GM10847 (cell line): ENCODE results near the gene FGR.

ENCODE experiments used
- POLR2A ChIP-seq: IDR thresholded peaks from 2 replicates; pipeline ENCODE4 v1.6.1; 2011; ENCODE audit not compliant: insufficient read length; ENCODE audit errors: extremely low read depth

Gene FGR

DNA sequence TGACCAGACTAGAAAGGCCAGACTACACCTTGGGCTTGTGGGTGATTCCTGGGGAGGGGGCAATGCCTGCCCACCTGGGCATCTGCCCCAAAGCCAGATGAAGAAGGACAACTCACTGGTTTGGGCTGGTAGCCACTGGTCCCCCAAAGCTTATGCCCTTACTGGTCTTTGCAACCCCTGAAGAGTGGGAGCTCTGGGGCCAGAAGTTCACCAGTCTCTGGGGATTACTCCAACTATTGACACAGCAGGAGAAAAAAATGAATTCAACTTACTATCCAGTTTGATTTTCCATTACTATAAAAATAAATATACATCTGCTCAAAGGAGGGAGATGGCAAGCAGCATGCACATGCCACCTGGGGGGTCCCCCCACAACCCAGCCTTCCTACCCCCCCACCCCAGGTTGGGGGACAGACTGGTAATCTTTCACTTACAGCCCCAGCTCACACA lies 33.6 kb downstream of the FGR start:
- TF ChIP-seq POLR2A: no peak

DNA sequence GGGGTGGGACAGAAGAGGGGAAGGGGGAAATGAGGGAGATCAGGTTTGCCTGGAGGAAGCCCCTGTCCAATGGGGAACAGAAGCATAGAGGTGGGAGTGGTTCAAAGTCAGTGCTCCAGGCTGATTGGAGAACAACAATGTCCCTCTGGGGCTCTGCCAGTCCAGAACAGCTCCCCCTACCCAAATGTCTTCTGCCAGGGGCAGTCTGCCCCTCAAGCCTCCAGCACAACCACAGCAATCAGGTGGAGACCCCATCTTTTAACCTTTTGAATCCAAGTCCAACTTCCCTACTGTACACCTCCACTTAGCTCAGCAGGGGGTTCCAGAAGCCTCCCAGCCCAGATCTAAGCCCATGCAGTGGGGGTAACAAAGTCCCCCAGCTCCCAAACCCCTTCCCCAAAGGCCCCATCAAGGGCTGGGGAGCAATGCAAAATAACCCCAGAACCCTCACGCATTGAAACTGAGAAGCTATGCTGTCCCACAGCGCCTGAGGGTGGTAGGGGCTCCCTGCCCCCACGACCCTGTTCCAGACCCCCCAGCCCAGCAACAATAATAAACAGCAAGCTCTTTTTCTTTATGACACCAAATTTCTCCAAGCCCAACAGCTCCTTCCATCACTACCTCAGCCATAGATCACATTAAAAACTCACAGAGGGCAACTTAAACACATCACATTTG lies 34.3 kb downstream of the FGR start:
- no peak for TF ChIP-seq POLR2A

DNA sequence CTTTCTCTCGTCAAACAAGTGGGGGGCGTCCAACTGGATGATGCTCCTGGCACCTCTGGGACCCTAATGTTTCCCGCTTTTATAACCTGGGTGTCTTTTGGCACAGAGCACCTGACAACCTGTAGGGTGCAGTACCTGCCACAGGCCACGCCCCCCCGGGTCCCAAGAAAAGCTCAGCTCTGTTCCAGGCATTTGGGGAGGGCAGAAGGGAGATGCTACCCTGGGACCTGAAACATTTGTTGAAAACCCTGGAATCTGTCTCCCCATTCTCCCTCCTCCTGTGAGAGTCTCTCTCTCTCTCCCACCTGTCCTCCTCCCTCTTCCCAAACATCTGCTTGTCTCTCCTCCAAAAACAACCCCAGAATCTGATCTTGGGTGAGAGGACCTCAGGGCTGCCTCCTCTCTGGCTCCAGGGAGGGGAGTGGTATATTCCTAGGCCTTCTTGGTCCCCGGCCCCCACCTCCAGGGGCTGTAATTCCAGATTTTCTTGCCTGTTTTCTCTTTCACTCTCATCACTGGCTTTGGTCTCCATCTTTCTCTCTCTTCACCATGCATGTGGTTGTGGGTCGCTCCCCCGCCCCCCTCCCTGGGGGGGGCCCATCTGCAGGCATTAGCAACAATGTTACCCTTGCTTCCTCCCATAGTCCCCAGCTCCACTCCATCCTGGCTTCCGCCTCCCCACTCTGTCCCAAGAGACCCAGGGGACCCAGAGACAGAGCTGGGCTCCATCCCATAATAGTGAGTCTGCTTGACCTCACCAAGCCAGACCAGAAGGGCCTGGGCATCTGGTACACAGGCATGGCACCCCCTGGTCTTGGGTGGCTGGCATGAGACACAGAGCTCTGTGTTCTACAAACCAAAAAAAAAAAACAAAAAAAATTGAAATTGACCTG lies 35.1 kb downstream of the FGR start:
- TF ChIP-seq POLR2A: no peak

DNA sequence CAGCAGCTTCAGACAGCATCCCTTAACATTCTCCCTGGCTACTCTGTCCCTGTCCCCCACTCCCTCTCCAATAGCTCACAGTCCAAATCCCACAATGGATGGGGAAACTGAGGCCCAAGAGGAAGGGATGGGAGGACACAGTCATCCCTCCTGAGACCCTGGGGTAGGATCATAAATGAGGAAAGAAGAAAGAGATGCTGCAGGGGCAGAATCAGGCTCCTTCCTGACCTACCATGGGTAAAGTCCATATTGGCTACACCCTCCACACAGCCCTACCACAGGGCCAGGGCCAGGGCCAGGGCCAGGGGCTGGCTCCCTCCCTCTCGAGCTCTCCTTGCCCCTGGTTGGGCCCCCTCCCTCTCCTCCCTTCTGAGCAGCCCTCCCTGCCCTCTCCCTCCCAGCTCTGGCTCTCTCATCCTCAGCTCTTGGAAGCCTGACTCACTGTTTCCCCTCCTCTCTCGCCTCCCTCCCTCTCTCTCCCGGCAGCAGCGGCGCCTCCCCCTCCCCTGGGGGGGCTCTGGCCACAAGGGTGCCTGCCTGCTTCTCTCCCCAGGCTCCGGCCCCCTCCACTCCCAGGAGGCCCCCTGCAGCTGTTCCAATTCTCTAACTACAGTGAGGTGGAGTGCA lies 36.0 kb downstream of the FGR start:
- TF ChIP-seq POLR2A: no peak

DNA sequence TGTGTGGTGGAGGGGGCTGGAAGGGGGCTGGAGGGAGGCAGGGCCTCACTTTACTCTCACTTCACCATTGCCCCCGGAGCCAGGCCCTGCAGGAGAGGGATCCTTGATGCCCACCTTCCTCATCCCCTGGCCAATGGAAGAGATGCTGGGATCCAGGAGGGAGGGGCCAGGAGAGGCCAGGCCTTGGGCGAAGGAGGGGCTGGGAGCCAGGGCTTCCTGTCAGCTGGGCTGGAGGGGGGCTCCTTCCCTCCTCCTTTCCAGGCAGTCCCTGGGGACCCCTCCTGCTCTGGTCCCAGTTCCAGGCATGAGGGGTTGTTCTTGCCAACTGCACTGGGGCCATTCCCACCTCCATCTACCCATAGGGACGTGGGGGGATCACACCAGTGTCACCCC lies 36.7 kb downstream of the FGR start:
- no peak for TF ChIP-seq POLR2A

DNA sequence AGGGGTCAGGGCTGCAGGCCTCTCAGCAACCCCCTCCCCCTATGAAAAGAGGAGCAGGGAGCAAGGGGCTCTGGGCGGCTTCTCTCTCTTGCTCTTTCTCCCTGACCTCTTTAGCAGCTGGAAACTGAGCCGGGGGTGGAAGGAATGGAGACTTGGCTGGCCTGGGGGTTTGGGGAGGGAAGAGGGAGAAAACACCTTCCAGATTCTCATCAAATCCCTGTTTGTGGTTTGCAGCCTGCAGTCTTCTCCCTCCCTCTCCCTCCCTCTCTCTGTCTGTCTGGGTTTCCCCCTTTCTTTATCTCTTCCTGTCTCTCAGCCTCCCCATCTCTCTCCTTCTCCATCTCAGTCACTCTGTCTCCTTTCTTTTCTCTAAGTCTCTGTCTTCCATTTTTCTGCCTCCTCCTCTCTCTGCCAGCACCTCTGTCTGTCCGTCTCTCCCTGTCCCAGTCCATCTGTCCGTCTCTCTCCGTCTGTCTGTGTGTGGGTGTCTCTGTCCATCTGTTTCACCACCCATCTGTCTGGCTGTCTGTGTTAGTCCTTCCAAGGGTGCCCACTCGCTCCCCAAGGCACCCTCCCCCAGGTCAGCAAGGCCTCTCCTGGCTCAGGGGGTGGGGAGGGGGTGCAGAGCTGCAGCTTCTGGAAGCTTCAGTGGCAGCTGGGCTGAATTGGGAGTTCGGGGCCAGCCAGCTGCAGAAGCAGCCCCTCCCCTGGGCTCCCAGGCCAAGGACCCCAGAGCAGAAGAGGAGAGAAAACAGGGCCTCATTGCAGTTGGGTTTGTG lies 37.3 kb downstream of the FGR start:
- TF ChIP-seq POLR2A: no peak

DNA sequence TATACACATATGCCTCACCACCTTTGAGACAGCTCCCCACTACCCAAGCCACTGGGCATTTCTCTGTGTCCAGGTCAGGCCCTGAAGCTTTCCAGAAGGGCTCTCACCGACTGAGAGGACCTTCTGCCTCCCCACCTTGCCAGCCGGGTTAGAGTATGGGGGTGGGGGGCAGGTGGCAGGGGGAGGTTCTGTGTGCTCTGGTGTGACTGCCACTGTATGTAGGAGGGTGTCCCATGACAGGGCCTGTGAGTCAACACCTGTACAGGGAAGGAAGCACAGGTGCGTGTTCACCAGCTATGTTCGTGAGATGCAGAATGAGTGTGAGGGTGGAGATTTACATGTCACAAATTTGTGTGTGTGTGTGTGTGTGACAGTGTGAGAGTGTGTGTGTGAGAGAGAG lies 38.0 kb downstream of the FGR start:
- no peak for TF ChIP-seq POLR2A

DNA sequence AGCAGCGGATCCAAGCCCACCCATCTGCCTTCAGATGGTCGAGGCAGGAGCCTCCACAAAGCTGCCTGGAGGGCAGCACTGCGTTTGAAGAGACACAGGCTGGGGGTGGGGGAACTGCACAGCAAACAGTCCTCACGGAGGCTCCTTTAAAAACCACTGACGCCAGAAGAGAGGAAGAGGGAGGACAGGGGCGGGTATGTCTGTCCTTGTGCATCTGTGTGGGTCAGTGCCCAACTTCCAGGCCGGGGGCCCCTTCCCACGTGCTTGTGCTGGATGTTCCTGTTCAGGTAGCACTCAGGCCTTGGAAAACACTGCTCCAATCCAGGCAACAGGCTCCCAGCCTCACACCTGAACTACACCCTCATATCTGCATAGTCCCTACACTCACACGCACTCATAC lies 38.7 kb downstream of the FGR start:
- no peak for TF ChIP-seq POLR2A

DNA sequence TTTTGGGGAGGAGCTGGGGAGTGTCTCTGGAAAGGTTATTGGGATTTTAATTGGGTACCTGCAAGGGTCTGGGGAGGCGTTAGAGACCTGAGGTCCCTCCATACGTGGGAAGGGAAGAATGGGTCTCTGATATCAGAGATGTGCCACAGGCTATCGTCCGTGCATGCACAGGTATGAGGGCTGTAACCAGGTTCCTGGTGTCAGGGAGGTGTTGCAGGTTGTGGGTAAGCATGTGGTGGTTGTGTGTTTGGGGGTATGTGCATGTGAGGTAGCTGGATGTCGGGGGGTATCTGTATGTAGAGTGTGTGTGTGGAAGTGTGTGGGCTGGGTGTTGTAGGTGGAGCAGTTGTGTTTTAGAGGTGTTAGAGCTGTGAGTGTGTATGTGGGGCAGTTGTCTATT lies 39.4 kb downstream of the FGR start:
- TF ChIP-seq POLR2A: no peak

DNA sequence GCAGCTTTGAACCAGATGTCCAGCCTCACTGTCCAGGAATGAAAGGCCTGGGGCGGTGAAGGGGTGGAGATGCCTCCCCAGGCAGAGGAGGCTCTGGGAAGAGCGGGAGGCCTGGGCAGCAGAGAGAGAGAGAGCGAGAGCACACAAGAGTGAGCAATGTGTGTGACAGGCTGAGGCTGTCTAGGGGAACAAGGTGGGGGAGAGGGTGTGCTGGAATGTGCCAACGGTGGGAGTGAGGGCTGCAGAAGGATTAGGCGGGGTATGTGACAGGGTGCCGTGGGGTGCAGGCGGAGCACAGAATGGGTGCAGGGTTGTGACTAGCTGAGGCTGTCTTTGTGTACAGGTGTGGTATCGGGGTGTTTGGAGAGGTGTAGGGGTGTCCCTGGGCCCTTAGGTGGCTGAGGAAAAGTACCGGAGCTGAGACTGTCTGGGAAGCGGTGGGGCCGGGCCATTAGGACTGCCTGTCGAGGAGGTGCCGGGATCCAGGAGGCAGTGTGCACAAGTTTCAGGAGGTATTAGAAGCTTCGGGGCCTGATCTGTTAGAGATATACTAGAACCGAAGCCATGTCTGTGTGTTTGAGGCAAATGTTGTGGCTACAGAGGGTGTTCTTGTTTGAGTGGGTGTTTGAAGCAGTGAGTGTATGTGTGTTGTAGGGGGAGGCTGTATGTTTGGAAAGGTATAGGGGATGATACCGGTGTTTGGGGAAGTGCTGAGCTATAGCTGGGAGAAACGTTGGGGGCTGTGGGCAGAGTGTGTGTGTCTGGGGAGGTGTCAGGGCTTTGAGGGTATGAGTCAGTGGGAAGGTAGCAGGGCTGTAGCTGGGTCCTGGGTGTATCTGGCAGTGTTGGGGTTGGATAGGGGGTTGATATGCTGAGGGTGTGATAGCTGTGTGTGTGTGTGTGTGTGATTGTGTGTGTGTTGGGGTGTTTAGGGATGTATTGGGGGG lies 40.1 kb downstream of the FGR start:
- TF ChIP-seq POLR2A: no peak

DNA sequence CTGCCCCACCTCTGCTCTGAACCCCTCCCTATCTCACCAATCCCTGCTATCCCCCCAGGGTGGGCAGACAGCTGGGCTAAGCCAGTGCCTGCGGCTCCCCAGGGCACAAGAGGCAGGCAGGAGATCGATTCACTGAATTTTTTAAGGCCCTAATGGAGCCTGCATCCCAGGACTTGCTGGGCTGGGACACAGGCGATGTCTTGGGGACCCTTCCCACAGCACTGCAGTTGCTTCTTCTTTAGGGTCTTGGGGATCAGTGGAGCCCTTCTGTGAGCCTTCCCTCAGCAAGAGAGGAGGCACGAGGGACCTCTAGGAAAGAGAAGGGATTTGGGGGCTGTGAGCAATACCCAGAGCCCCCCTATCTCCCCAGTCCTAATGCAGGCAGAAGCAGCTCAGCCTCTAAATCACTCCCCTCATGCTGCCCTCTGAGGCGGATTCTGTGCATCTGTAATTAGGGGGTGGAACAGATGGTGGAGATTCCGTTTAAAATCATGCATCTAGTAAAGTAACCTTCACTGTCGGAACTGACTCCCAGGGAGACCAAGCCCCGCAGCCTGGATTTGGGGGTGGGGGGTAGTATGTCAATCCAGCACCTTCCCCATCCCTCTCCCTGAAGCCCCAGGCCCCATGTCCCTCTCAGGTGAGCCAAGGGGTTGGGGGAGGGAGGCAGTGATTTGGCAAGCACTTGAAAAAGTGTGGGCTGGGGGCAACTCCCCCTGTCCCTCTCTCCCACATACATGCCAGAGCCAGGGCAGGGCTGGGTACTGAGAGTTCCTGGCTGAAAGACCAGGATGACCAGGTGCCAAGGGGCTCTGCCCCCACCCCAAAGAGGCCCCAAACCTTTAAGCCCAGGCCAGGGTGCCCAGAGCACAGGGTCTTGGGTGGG lies 41.1 kb downstream of the FGR start:
- no peak for TF ChIP-seq POLR2A

DNA sequence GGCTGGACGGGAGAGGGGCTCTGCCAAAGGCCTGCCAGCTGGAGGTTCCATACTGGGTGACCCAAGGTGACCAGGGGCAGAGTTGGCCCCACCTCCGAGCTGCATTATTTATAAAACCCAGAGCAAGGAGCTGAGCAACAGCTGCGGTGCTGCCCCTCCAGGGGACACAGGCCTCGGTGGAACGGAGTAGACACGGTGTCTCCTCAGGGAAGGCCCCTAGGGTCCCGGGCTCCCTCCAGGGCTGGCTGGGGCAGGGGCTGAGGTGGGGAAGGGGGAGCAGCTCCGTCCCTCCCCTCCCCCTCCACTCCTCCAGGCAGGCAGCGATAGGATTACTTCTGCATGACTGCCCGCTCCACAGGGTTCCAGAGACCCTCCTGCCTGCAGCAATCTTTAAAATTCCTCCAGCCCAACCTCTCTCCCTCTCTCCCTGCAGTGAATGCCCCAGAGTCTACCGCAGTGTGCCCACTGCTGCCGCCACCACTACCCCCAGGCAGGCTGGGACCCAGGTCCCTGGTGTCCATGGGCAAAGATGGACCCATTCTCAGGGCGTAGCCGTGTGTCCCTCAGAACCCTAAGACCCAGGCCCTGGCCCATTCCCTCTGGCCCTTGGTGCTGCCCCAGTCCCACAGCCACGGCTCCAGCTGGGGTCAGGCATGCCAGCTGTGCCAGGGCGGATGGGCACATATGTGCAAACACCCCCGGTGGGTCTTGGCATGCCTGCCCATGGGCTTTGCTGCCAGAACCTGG lies 41.9 kb downstream of the FGR start:
- no peak for TF ChIP-seq POLR2A
